GM23338 (cell line): ENCODE results near the gene DLG5.

Source experiments
- CREB1 ChIP-seq: fragments of 250-450 bp; sonication (Bioruptor Pico); IDR thresholded peaks from 2 replicates; pipeline ENCODE4 v1.5.0; 2020; ENCODE audit warnings: low read depth, mild to moderate bottlenecking, moderate library complexity
- EZH2 ChIP-seq: fragments of 200-600 bp; sonication (generic); IDR thresholded peaks from one replicate; pipeline ENCODE4 v1.8.0; 2017; ENCODE audit warnings: antibody characterized with exemption, mild to moderate bottlenecking, low read depth; ENCODE audit not compliant: unreplicated experiment
- EZH2phosphoT487 ChIP-seq: fragments of 200-600 bp; sonication (generic); IDR thresholded peaks from one replicate; pipeline ENCODE4 v1.8.1; 2018; ENCODE audit warnings: antibody characterized with exemption; ENCODE audit not compliant: unreplicated experiment
- JUNB ChIP-seq: IDR thresholded peaks from one replicate; pipeline ENCODE4 v1.6.1; 2016; ENCODE audit warnings: antibody characterized with exemption; ENCODE audit not compliant: unreplicated experiment
- NANOG ChIP-seq: IDR thresholded peaks from 2 replicates; pipeline ENCODE4 v1.6.1; 2016; ENCODE audit warnings: antibody characterized with exemption, borderline replicate concordance
- POLR2AphosphoS5 ChIP-seq: IDR thresholded peaks from 2 replicates; pipeline ENCODE4 v1.6.1; 2016; ENCODE audit warnings: antibody characterized with exemption, low read depth
- REST ChIP-seq: IDR thresholded peaks from one replicate; pipeline ENCODE4 v1.6.1; 2018; ENCODE audit warnings: antibody characterized with exemption; ENCODE audit not compliant: unreplicated experiment
- ZNF114 ChIP-seq: fragments of 250-450 bp; sonication (Bioruptor Pico); IDR thresholded peaks from 2 replicates; pipeline ENCODE4 v1.5.0; 2020; ENCODE audit warnings: mild to moderate bottlenecking, moderate library complexity
- ZNF331 ChIP-seq: fragments of 250-450 bp; sonication (Bioruptor Pico); IDR thresholded peaks from 2 replicates; pipeline ENCODE4 v1.5.0; 2020; ENCODE audit warnings: low read depth, mild to moderate bottlenecking, moderate library complexity
- TF ChIP-seq, protein P1 (sequence below), 2 experiments: fragments of 200-600 bp in 1 of 2; sonication (generic) in 1 of 2; conservative IDR thresholded peaks; 2 replicates each; pipeline versions ENCODE4 v1.5.1 to v1.6.1; 2016 to 2017; ENCODE audit warnings: antibody characterized with exemption in 2 of 2, low read depth in 2 of 2, mild to moderate bottlenecking in 2 of 2, moderate library complexity in 1 of 2
- TF ChIP-seq, protein P2 (sequence below): IDR thresholded peaks from 2 replicates; pipeline ENCODE4 v1.6.1; 2016; ENCODE audit warnings: antibody characterized with exemption

- TF ChIP-seq EZH2: no peak
- TF ChIP-seq EZH2phosphoT487: no peak
- TF ChIP-seq JUNB: no peak
- TF ChIP-seq, protein P1, sequence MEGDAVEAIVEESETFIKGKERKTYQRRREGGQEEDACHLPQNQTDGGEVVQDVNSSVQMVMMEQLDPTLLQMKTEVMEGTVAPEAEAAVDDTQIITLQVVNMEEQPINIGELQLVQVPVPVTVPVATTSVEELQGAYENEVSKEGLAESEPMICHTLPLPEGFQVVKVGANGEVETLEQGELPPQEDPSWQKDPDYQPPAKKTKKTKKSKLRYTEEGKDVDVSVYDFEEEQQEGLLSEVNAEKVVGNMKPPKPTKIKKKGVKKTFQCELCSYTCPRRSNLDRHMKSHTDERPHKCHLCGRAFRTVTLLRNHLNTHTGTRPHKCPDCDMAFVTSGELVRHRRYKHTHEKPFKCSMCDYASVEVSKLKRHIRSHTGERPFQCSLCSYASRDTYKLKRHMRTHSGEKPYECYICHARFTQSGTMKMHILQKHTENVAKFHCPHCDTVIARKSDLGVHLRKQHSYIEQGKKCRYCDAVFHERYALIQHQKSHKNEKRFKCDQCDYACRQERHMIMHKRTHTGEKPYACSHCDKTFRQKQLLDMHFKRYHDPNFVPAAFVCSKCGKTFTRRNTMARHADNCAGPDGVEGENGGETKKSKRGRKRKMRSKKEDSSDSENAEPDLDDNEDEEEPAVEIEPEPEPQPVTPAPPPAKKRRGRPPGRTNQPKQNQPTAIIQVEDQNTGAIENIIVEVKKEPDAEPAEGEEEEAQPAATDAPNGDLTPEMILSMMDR (conservative IDR thresholded peaks at IDR 0.05; ENCODE audit: low read depth in 2 of 2): no peak
- no peak for TF ChIP-seq CREB1
- no peak for TF ChIP-seq POLR2AphosphoS5
- TF ChIP-seq REST: no peak
- TF ChIP-seq, protein P2, sequence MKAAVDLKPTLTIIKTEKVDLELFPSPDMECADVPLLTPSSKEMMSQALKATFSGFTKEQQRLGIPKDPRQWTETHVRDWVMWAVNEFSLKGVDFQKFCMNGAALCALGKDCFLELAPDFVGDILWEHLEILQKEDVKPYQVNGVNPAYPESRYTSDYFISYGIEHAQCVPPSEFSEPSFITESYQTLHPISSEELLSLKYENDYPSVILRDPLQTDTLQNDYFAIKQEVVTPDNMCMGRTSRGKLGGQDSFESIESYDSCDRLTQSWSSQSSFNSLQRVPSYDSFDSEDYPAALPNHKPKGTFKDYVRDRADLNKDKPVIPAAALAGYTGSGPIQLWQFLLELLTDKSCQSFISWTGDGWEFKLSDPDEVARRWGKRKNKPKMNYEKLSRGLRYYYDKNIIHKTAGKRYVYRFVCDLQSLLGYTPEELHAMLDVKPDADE: no peak
- TF ChIP-seq ZNF331 (CRISPR knock-in tag): no peak
- no peak for TF ChIP-seq ZNF114 (CRISPR knock-in tag)
- no peak for TF ChIP-seq NANOG
These were observed 16.7 kb downstream of the DLG5 start for GRCh38 chr10:77909749-77910375.
